Mononuclear cell (primary cell): Measurements from ENCODE around the gene GRIK4. TPM values are rescaled to one million over a fixed set of nuclear protein-coding genes. Genes with fewer than 3 reads are reported as not detected.

Experiments used
- H3K27me3 ChIP-seq: 2 replicates; pipeline ENCODE4 v1.6.0; 2011; ENCODE audit warnings: low read length, control low read depth; ENCODE audit not compliant: insufficient read depth
- H3K4me1 ChIP-seq: 2 replicates; pipeline ENCODE4 v1.5.1; 2011; ENCODE audit warnings: mild to moderate bottlenecking, low read length, control low read depth; ENCODE audit not compliant: insufficient read depth
- H3K4me3 ChIP-seq: 2 replicates; pipeline ENCODE4 v1.5.1; 2011; ENCODE audit warnings: mild to moderate bottlenecking, low read length, moderate library complexity
- H3K9me3 ChIP-seq: 2 replicates; pipeline ENCODE4 v1.5.1; 2011; ENCODE audit warnings: low read depth, mild to moderate bottlenecking, control low read depth, low read length
- total RNA-seq: library from RNA; depleted of rRNA; stranded (reverse); fragments of >200 nt; gene quantifications from one replicate; pipeline ENCODE4 v1.2.3, GENCODE V29; 2012

GRIK4 gene
- total RNA-seq, 1 donor, result 0.21 TPM

DNA sequence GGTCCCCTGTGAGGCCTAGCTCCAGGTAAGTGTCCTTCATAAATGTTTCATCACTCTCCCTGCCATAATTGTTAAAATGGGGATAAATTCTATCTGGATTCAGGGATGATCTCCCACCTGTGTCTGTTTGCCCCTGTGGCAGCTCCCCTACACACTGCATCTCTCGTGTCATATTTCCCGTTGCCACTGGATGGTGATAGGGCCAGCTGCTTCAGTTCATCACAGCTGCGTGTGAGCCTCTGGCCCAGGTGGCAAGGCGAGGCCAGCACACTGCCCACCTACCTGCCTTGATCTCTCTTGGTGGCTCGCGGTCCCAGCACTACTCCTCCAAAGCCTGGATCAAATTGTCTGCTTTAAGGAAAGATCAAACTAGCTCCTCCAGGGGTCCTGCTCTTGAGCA, 187.4 kb downstream of the GRIK4 start:
- Histone ChIP-seq H3K9me3 (no peaks in the 10 kb centered on the region), H3K27me3 (no peaks in the 10 kb centered on the region), H3K4me1 (no peaks in the 10 kb centered on the region), H3K4me3 (no peak overlapping the region)

DNA sequence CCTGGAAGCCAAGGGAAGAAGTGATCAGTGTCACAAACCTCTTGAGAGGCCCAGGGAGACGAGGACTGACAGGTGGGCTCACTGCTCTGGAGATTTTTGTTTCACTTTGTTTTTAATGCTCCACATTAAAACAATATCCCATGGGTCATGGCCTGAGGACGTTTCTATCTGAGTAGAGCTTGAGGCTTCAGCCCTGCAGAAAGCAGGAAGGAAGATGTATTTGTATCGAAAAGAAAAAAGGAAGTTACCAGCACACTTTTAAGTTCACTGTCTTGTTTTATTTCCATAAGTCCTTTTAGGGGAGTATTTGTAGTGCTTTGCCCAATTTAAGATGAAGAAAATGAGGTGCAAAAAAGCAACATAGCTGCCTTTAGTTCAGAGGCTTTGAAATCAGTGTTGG, 191.1 kb downstream of the GRIK4 start:
- no peaks in the 10 kb centered on the region for H3K4me1 ChIP-seq
- no peaks in the 10 kb centered on the region for H3K27me3 ChIP-seq
- no peak overlapping the region for H3K4me3 ChIP-seq
- H3K9me3 ChIP-seq, result no peaks in the 10 kb centered on the region

DNA sequence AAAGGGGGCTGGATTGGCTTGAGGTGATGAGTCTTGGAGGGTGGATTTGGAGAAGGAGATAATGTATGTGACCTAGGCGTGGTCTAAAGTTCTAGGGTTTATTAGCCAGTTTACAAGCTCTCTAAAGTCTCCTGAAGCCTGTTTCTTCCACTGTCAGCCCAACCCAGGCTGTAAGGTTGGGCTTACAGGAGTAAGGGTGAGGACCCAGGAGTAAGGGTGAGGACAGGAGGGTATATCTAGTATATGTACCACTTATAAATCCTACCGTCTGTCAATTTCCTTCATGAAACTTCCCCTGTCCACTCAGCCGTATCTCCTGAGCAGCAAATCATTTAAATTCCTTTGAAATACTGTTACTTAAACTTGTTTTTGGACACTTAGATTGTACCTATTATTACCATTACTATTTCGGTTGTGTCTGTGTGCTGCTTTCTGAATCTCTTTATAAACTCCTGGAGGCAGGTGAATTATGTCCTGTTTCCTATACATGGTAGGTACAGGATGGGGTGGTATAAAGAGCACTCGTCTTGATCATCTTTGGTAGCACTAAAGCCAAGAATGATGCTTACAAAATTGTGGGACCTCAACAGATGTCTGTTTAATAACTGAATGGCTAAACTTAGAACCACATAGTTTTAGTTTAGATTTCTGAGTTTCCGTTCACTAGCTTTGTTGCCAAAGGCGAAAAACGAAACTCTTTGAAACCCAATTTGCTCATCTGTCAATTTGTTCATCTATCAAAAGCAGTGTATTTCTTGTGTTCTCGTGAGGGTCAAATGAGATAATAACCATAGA, 192.0 kb downstream of the GRIK4 start:
- Histone ChIP-seq H3K9me3 (no peaks in the 10 kb centered on the region), H3K4me3 (no peak overlapping the region), H3K4me1 (no peaks in the 10 kb centered on the region), H3K27me3 (no peaks in the 10 kb centered on the region)

DNA sequence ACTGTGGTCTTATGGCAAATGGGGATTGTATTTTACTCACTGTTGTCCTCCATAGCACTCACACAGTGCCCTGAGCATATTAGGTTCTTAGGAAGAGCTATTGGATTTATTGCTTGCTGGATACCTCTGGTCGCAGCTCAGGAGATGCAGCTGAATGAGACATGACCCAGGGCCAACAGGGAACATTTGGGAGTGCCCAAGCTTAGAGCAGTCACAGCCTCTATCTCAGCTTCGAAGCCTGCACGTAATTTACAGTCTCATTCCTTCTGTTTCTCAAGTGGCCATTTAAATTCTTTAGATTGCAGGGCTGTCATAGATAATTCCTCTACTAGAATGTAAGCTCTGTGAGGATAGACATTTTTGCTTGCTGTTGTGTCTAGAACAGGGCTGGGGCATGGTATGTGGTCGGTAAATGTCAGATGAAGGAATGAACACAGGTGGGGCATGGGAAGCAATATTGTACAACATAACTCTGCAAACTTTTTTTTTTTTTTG, 192.8 kb downstream of the GRIK4 start:
- Histone ChIP-seq H3K4me1 (no peaks in the 10 kb centered on the region), H3K9me3 (no peaks in the 10 kb centered on the region), H3K27me3 (no peaks in the 10 kb centered on the region), H3K4me3 (no peak overlapping the region)

DNA sequence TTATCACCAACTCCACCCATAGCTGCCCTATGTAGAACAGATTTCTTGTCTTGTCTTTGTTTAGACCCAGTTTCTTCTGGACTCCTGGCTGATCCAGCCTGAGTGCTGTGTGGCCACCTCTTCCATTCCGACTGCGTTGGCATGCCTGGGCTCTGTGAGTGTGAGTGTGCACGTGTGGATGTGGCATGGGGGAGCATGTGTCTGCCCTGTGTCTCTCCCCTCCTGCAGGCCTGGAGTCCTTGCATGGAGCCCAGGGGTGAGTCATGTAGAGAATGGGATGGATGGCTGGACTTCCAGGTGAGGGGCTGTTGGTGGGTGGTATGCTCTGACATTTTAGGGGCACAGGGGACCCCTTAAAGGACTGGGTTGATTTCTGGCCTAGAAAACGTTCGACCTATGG, 194.7 kb downstream of the GRIK4 start:
- Histone ChIP-seq H3K4me3 (no peak overlapping the region), H3K27me3 (no peaks in the 10 kb centered on the region), H3K9me3 (no peaks in the 10 kb centered on the region), H3K4me1 (no peaks in the 10 kb centered on the region)

DNA sequence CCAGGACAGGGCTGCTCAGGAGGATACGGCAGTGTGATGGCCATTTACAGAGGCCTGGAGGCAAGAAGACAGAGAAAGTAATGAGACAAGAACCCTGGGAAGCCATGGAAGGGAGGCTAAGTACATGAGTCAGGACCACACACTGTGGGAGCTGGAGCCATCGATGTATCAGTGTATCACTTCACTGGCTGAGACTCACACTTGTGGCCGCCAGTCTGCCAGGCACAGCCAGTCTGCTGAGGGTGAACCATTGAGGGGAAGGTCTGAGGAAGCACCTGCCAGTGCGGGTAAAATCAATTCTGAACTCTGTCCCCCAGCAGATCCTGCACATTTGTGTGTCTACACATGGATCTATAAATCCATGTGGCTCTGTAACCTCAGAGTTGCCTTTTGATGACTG, 195.6 kb downstream of the GRIK4 start:
- Histone ChIP-seq H3K4me1 (no peaks in the 10 kb centered on the region), H3K9me3 (no peaks in the 10 kb centered on the region), H3K27me3 (no peaks in the 10 kb centered on the region), H3K4me3 (no peak overlapping the region)

DNA sequence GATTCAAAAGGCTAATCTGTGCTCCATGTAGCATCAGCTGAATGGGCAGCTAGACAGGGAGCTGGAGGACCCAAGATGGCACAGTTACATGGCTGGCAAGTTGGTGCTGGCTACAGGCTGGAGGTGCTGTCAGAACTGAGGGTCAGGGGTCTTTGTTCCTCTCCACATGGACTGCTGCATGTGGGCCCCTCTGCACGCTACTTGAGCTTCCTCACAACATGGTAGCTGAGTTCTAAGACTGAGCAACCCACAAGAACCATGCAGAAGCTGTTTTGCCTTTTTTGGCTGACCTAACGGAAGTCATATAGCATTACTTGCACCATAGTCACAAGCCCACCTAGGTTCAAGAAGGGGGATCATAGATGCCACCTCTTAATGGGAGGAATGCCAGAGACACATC, 196.1 kb downstream of the GRIK4 start:
- no peak overlapping the region for H3K4me3 ChIP-seq
- no peaks in the 10 kb centered on the region for H3K9me3 ChIP-seq
- no peaks in the 10 kb centered on the region for H3K27me3 ChIP-seq
- H3K4me1 ChIP-seq, result no peaks in the 10 kb centered on the region

DNA sequence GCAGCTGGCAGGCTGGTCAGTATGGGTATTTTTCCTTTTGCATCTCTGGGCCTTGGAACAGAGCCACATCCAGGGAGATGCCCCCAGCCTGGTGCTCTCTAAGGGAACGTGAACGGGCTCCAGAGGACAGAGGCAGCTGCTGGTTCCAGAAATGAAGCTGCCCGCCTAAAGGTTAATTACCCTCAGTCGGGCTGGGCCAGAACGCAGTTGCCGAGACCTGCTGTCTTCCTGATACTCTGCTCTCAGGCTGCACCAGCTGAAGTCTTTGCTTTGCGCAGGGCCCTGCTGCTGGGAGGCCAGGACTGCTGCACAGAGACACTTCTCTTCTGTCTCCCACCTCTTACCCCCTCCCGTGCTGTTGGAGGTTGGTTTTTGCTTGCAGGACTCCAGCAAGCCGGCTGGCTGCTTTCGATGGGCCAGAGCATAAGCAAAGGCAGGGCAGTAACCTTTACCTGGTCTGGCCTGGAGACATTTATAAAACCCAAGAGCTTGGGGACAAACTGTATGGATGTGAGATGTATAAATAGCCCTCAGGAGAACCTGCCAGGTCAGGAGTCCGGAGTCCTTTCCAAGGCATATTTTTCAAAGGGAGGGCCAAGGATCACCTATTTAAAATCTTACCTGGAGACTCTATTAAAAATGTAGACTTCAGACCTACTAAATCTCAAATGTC, 197.1 kb downstream of the GRIK4 start:
- Histone ChIP-seq H3K9me3 (no peaks in the 10 kb centered on the region), H3K4me1 (no peaks in the 10 kb centered on the region), H3K4me3 (no peak overlapping the region), H3K27me3 (no peaks in the 10 kb centered on the region)

DNA sequence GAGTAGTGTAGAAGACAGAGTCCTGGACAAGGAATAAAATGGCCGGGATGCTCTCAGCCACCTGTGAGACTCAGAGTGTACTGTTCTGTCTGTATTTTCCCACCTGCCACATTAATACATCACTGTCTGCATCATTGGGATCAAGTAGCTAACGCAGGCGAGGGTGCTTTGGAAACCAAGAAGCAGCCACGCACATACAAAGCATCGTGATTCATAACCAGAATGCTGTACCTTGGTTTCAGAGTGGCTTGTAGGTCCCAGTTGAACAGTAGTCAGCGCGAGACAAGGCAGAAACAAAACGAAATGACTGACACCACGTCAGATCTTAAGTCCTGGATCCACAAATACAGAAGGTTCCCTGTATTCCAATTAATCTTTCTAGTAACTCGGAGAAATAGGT, 198.3 kb downstream of the GRIK4 start:
- H3K4me3 ChIP-seq, result no peak overlapping the region
- no peaks in the 10 kb centered on the region for H3K9me3 ChIP-seq
- H3K27me3 ChIP-seq, result no peaks in the 10 kb centered on the region
- no peaks in the 10 kb centered on the region for H3K4me1 ChIP-seq

DNA sequence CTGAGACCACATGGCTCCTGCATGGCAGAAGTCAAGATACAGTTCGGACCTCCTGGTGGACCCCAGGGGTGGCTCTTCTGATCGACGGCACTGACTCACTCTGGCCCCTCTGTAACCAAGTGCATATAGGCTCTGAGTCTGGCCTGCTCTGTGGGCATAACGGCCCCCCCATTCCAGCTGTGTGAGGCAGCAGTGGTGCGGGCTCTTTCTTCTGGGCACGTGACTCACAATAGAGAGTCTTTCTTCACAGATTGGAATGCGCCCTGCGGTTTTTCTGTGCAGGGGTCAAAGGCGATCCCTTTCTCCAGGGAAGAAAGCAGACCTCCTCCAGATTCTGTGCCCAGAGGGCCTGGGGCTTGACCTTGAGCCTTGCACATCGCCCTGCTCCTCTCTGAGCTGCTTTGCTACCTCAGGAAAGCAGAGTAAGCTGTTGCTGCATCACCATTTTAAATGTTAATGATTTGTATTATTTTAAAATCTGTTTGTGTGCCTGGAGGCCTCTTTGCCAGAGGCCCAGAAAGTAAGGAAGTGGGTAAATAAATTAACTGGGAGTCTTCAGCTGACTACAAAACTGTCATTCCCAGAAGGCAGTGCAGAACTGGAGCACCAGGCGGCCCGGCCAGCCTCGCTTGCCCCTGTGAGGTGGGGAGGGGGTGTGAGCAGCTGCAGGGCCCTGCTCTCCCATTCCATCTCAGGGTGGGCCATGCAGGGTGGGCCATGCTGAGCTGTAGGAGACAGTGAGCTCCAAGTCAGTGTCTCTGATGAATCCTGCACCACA, 199.0 kb downstream of the GRIK4 start:
- Histone ChIP-seq H3K4me3 (no peak overlapping the region), H3K9me3 (no peaks in the 10 kb centered on the region), H3K4me1 (no peaks in the 10 kb centered on the region), H3K27me3 (no peaks in the 10 kb centered on the region)

DNA sequence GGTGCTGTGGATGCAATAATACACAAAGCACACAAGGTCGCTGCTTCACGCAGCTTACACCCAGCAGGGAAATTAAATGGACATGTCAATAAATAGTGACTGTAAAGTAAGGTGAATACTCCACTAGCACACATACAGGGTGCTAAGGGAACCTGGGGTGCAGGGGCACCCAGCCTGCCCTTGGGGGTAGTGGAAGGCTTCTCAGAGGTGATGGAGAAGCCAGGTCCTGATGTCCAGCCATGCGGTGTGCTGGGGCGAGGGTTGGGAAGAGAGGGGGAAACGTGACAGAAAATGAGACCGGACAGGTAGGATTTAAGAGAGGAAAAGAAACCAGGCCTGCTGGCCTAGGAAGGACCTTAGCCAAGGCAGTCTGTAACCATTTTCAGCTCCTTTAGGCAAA, 200.5 kb downstream of the GRIK4 start:
- H3K4me1 ChIP-seq, result no peaks in the 10 kb centered on the region
- no peak overlapping the region for H3K4me3 ChIP-seq
- no peaks in the 10 kb centered on the region for H3K27me3 ChIP-seq
- H3K9me3 ChIP-seq, result no peaks in the 10 kb centered on the region

DNA sequence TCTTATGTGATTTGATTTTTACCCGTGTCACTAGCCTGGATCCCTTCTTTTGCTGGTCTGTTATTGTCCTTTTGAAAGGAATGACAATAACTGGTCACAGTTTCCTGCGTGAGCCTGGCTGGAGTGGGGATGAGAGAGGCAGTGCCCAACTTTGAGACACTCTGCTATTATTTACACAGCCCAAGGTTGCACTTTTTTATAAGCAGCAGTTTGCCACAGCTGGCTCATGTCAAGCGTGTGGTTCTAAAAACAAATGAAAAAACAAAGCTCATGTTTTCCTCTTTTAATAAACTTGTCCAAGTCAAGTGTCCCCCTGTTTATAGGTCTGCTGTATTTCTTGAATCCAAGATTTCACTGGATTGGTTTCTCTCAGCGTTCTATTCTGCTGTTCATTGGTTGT, 201.3 kb downstream of the GRIK4 start:
- Histone ChIP-seq H3K4me3 (no peak overlapping the region), H3K4me1 (no peaks in the 10 kb centered on the region), H3K9me3 (no peaks in the 10 kb centered on the region), H3K27me3 (no peaks in the 10 kb centered on the region)

DNA sequence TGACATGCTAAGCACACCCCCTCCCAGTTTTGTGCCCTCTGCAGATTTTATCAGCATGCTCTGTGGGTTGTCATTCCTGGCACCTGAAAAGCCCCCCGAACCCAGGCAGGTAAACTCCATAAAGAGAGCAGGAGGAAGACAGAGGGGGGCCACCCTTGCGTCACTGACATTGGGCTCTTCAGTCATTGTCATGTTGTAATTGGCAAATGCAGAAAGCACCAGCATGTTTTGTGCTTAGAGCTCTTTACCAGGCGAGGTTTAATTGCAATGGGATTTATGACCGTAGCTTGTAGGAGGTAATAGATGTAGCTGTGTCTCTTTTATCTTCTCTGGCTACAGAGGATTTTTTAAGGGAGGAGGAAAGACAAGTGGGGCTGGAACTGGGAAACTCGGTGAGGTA, 201.7 kb downstream of the GRIK4 start:
- H3K4me3 ChIP-seq, result no peak overlapping the region
- no peaks in the 10 kb centered on the region for H3K27me3 ChIP-seq
- no peaks in the 10 kb centered on the region for H3K9me3 ChIP-seq
- H3K4me1 ChIP-seq, result no peaks in the 10 kb centered on the region

DNA sequence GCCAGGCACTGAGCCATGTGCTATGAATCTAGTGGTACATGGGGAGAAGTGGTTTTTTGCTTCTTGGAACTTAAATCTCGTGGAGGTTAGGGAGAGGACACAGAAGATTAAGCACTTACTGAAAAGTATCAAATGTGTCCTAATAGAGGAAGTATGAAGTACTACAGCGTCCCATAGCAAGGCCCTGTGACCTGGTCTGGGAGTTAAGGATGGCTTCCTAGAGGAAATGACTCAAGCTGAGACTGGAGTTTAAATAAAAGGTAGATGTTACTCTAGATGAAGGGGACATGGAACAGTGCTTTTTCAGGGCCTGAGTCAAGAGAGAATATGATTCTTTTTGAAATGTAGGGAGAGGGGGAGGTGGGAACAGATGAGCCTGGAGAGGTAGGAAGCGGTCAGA, 202.9 kb downstream of the GRIK4 start:
- Histone ChIP-seq H3K9me3 (no peaks in the 10 kb centered on the region), H3K4me1 (no peaks in the 10 kb centered on the region), H3K4me3 (no peak overlapping the region), H3K27me3 (no peaks in the 10 kb centered on the region)

DNA sequence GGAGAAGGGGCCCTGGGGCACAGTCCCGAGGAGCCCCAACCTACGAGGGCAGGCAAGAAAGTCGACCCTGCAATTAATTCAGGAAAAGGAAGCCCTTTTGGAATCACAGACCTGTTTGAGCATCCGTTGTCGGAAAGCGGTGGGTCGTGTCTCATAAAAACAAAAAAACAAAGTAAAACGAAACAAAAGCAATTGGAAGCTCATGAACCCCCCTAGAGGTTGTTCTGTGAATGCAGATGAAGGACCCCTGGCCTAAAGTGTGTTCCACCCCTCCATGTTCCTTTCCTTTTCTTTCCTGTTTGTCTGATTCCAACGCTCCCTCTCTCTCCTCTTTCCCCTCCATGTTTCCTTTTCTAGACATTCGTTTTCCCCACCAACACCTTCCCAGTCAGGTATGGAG, 203.7 kb downstream of the GRIK4 start:
- Histone ChIP-seq H3K4me1 (no peaks in the 10 kb centered on the region), H3K27me3 (no peaks in the 10 kb centered on the region), H3K4me3 (no peak overlapping the region), H3K9me3 (no peaks in the 10 kb centered on the region)
